Measurements from ENCODE around the gene GHSR. TPM values are rescaled to one million over a fixed set of nuclear protein-coding genes. Genes with fewer than 3 reads are reported as not detected.

GHSR gene
- total RNA-seq, 2 donors from 2014 or later = not detected

- no peaks in the 10 kb centered on the region for H3K4me1 ChIP-seq (ENCODE audit: control insufficient read depth, insufficient read depth, low read length)
- 9 to 16% methylated on average over 19 to 43 of the region's 43 CpGs for WGBS, 2 experiments (ENCODE audit: insufficient coverage in 1 of 2, insufficient read length in 1 of 2)
- peak; percentile 52 for DNase-seq
- H3K27me3 ChIP-seq (ENCODE audit: control insufficient read depth, insufficient read depth, low read length, poor library complexity, severe bottlenecking) = peaks cover 89% of the 10 kb centered on the region
- H3K4me1 Mint-ChIP-seq = peaks cover 8% of the 10 kb centered on the region
- H3K4me3 ChIP-seq (ENCODE audit: low read length) = peak overlapping the region; percentile 36
- TF ChIP-seq, protein P1, sequence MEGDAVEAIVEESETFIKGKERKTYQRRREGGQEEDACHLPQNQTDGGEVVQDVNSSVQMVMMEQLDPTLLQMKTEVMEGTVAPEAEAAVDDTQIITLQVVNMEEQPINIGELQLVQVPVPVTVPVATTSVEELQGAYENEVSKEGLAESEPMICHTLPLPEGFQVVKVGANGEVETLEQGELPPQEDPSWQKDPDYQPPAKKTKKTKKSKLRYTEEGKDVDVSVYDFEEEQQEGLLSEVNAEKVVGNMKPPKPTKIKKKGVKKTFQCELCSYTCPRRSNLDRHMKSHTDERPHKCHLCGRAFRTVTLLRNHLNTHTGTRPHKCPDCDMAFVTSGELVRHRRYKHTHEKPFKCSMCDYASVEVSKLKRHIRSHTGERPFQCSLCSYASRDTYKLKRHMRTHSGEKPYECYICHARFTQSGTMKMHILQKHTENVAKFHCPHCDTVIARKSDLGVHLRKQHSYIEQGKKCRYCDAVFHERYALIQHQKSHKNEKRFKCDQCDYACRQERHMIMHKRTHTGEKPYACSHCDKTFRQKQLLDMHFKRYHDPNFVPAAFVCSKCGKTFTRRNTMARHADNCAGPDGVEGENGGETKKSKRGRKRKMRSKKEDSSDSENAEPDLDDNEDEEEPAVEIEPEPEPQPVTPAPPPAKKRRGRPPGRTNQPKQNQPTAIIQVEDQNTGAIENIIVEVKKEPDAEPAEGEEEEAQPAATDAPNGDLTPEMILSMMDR (conservative IDR thresholded peaks at IDR 0.05) = no peak
- H3K9ac ChIP-seq (ENCODE audit: extremely low read depth, low read length, poor library complexity, severe bottlenecking) = no peak overlapping the region
- no peak overlapping the region for H3K27ac Mint-ChIP-seq
- no peaks in the 10 kb centered on the region for H3K9me3 ChIP-seq (ENCODE audit: control insufficient read depth, low read length)
- no peaks in the 10 kb centered on the region for H3K36me3 ChIP-seq (ENCODE audit: control insufficient read depth, insufficient read depth, low read length)
- H3K9me3 Mint-ChIP-seq = peaks cover 12% of the 10 kb centered on the region
- peak overlapping the region; percentile 40 for H3K4me3 Mint-ChIP-seq
- H3K27ac ChIP-seq (ENCODE audit: low read depth, low read length) = no peak overlapping the region
- peaks cover 78% of the 10 kb centered on the region for H3K27me3 Mint-ChIP-seq (ENCODE audit: insufficient read depth)
- H3K36me3 Mint-ChIP-seq (ENCODE audit: low read depth) = no peaks in the 10 kb centered on the region
Measured at GRCh38 chr3:172448661-172449465, 607 bp upstream of the GHSR start.

DNA sequence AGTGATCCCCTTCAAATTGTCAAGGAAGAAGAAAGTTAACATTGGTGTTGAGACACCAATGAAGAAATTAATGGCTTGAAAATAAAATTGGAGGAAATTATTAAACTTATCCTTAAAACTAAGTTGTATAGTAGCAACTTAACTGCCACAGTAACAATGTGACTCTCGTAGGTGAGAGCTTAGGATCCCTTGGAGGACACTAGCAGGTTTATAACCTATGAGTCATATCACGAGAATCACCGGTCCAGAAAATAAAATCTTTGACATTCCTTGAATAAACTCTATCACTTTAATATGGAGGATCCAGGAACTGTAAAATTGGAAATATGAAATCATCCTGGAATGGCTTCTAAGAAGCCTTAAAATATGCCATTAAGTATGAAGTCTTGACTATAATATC lies 2.1 kb downstream of the GHSR start:
- Mint-ChIP-seq H3K4me1 (peaks cover 8% of the 10 kb centered on the region), H3K4me3 (no peak overlapping the region), H3K9me3 (peaks cover 12% of the 10 kb centered on the region), H3K36me3 (ENCODE audit: low read depth) (no peaks in the 10 kb centered on the region), H3K27me3 (ENCODE audit: insufficient read depth) (peaks cover 64% of the 10 kb centered on the region), H3K27ac (no peak overlapping the region)
- no peaks in the 10 kb centered on the region for H3K4me1 ChIP-seq (ENCODE audit: control insufficient read depth, insufficient read depth, low read length)
- H3K27ac ChIP-seq (ENCODE audit: low read depth, low read length) = no peak overlapping the region
- WGBS, 2 experiments (ENCODE audit: insufficient coverage in 1 of 2, insufficient read length in 1 of 2) = 91 to 100% methylated on average over 1 to 3 of the region's 3 CpGs
- no peaks in the 10 kb centered on the region for H3K9me3 ChIP-seq (ENCODE audit: control insufficient read depth, low read length)
- H3K27me3 ChIP-seq (ENCODE audit: control insufficient read depth, insufficient read depth, low read length, poor library complexity, severe bottlenecking) = peaks cover 80% of the 10 kb centered on the region
- no peak for DNase-seq
- TF ChIP-seq, protein P1 (conservative IDR thresholded peaks at IDR 0.05) = no peak
- H3K36me3 ChIP-seq (ENCODE audit: control insufficient read depth, insufficient read depth, low read length) = no peaks in the 10 kb centered on the region
- no peak overlapping the region for H3K9ac ChIP-seq (ENCODE audit: extremely low read depth, low read length, poor library complexity, severe bottlenecking)
- H3K4me3 ChIP-seq (ENCODE audit: low read length) = no peak overlapping the region

GRCh38 chr3:172444821-172445220 lies 3.4 kb downstream of the GHSR start:
- no peak overlapping the region for H3K4me3 Mint-ChIP-seq
- peaks cover 53% of the 10 kb centered on the region for H3K27me3 Mint-ChIP-seq (ENCODE audit: insufficient read depth)
- Histone ChIP-seq H3K4me1 (ENCODE audit: control insufficient read depth, insufficient read depth, low read length) (no peaks in the 10 kb centered on the region), H3K36me3 (ENCODE audit: control insufficient read depth, insufficient read depth, low read length) (no peaks in the 10 kb centered on the region), H3K27me3 (ENCODE audit: control insufficient read depth, insufficient read depth, low read length, poor library complexity, severe bottlenecking) (peaks cover 67% of the 10 kb centered on the region), H3K4me3 (ENCODE audit: low read length) (no peak overlapping the region), H3K9me3 (ENCODE audit: control insufficient read depth, low read length) (no peaks in the 10 kb centered on the region), H3K9ac (ENCODE audit: extremely low read depth, low read length, poor library complexity, severe bottlenecking) (no peak overlapping the region), H3K27ac (ENCODE audit: low read depth, low read length) (no peak overlapping the region)
- 89 to 97% methylated on average over 5 to 6 of the region's 6 CpGs for WGBS, 2 experiments (ENCODE audit: insufficient coverage in 1 of 2, insufficient read length in 1 of 2)
- no peaks in the 10 kb centered on the region for H3K36me3 Mint-ChIP-seq (ENCODE audit: low read depth)
- TF ChIP-seq, protein P1 (conservative IDR thresholded peaks at IDR 0.05) = no peak
- peaks cover 7% of the 10 kb centered on the region for H3K4me1 Mint-ChIP-seq
- no peak overlapping the region for H3K27ac Mint-ChIP-seq
- H3K9me3 Mint-ChIP-seq = peaks cover 12% of the 10 kb centered on the region
- no peak for DNase-seq
